GM18519 (cell line): Measurements from ENCODE around the gene LTB4R2.
A peak's percentile ranks its signal among the peaks of the same experiment; 100 is the strongest.
"Not testable (repeated sequence)": the region's sequence is repeated elsewhere in the genome, so short reads cannot be mapped to it uniquely, and the experiment has no call there.

Experiments used
- ATAC-seq: cut with Tn5 transposase; IDR thresholded peaks from one replicate; pipeline ENCODE4 v1.9.1; 2021; ENCODE audit warnings: mild to moderate bottlenecking, moderate library complexity; ENCODE audit not compliant: unreplicated experiment, low FRiP score

The LTB4R2 gene

DNA sequence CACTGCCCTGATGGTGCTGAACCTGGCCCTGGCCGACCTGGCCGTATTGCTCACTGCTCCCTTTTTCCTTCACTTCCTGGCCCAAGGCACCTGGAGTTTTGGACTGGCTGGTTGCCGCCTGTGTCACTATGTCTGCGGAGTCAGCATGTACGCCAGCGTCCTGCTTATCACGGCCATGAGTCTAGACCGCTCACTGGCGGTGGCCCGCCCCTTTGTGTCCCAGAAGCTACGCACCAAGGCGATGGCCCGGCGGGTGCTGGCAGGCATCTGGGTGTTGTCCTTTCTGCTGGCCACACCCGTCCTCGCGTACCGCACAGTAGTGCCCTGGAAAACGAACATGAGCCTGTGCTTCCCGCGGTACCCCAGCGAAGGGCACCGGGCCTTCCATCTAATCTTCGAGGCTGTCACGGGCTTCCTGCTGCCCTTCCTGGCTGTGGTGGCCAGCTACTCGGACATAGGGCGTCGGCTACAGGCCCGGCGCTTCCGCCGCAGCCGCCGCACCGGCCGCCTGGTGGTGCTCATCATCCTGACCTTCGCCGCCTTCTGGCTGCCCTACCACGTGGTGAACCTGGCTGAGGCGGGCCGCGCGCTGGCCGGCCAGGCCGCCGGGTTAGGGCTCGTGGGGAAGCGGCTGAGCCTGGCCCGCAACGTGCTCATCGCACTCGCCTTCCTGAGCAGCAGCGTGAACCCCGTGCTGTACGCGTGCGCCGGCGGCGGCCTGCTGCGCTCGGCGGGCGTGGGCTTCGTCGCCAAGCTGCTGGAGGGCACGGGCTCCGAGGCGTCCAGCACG lies 6.1 kb downstream of the LTB4R2 start:
- ATAC-seq = no peak

DNA sequence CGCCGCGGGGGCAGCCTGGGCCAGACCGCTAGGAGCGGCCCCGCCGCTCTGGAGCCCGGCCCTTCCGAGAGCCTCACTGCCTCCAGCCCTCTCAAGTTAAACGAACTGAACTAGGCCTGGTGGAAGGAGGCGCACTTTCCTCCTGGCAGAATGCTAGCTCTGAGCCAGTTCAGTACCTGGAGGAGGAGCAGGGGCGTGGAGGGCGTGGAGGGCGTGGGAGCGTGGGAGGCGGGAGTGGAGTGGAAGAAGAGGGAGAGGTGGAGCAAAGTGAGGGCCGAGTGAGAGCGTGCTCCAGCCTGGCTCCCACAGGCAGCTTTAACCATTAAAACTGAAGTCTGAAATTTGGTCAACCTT lies 6.6 kb downstream of the LTB4R2 start:
- ATAC-seq = no peak

DNA sequence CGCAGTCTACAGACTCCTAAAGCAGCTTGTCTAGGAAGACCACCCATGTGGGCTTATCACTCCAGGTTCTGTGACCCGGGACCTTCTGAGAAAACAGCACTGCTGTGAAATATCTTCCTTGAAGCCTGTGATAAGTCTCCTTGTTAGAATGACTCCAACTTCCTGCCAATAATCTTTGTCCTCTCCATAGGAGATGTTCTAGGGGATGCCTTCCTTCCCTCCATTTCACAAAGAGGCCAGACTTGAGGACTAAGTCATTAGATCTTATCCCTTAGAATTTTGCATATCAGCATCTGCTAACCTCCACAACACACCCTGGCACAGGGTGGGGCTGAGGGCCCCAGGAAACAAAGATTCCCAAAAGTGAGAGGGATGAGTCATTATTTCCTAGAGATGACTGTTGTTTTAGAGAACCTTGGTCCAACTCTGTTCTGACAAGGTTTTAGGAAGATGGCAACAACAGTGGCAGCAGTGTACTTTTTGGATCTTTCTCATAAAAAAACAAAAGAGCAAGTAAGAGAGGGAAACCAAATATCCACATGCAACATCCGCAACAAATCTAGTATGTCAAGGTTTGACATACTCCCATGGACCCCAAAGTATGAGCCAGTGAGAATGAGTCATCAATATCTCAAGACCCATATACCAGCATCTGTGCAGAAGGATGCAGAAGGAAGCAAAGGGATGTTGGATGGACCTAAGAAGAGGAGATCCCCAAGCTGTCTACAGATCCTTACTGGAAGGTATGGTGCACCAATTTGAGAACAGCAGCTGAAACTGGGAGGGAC lies 7.4 kb downstream of the LTB4R2 start:
- ATAC-seq = no peak

DNA sequence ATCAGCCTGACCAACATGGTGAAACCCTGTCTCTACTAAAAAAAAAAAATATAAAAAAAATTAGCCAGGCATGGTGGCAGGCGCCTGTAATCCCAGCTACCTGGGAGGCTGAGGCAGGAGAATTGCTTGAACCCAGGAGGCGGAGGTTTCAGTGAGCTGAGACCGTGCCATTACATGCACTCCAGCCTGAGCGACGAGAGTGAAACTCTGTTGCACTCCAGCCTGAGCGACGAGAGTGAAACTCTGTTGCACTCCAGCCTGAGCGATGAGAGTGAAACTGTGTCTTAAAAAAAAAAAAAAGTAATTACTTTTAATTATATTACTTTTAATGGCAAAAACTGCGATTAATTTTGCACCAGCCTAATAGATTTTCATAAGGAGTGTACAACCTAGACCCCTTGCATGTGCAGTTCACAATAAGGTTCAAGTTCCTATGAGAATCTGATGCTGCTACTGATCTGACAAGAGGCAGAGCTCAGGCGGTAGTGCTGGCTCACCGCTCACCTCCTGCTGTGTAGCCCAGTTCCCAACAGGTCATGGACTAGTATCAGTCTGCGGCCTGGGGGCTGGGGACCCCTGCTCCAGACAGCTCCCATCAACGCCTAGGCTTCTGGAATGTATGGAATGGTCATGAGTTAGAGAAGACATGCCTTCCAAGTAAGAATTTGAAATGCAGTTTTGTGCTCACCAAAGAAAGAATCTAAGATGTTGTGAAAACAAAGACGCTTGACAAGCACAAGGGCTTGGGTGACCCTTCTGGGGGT lies 11.5 kb downstream of the LTB4R2 start:
- no peak for ATAC-seq

DNA sequence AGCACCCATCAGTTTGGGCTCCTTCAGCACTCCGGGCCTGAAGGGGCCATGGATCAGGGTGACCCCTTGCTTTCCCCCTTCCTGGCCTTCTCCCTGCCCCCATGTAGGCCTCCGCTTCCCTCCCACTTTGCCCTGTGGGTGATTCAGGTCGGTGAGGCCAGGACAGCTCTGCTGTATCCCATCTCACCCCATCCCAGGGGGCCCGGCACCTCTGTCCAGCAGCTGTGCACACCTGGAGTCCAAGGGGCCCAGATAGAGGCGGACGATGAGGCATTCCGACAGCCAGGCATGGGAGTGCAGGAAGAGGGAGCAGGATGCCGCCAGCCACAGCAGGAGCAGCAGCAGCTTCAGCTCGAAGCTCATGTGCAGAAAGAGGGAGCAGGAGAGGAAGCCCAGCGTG lies 12.7 kb downstream of the LTB4R2 start:
- no peak for ATAC-seq

DNA sequence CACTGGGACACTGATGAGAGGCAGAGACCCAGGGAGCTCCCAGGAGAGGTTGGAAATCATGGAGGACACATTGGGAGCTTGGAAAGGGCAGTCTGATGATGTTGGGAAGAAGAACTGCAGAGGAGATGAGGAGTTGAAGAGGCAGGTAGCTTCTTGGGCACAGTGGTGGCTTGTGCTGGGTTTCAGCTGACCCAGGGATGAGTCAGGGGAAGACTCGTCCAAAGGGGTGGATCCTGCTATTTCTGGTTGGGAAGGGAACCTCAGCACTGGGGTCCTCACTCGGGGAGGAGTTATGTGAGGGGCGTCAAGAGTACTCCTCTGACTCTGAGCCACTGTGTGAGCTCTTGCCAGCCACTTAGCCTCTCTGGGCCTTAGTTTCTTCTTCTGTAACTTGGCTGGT lies 13.4 kb downstream of the LTB4R2 start:
- no peak for ATAC-seq

DNA sequence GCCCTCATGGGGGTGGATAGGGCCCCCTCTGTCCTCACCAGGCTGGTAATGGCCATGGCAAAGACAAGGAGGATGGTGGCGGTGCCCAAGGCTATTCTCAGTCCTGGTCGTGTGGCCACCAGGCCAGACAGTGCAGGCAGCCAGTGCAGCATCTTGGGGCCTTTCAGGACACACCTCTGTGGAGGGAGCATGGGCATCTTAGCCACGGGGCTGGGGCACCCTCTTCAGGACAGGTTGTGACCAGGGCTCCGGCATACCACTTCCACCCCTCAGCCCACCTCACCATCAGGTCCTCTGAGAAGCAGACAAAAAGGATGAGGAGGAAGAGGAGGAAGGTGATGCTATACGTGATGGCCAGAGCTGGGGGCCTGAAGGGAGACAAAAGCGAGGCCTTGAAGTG lies 14.1 kb downstream of the LTB4R2 start:
- ATAC-seq = no peak

DNA sequence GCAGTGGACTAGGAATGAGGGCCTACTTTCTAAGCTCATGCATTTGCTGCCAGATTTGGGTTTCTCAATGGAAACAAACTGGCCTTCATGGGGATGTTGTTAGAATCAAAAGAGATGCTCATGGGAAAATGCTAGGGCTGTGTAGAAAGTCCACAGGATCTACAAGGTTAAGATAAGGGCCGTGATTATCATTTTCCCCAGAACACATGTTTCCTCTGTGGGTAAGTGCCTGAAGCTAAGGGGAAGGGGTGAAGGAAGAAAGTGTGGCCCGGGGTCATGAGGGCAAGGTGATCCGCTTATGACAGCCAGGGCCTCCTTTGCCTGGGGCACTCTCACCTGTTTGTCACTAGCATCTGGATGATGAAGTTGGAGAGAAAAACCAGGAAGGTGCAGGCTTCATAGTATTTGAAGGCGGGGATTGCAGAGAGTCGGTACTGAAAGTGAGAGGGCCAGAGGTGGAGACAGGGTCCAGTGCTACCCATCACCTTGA lies 15.1 kb downstream of the LTB4R2 start:
- no peak for ATAC-seq

DNA sequence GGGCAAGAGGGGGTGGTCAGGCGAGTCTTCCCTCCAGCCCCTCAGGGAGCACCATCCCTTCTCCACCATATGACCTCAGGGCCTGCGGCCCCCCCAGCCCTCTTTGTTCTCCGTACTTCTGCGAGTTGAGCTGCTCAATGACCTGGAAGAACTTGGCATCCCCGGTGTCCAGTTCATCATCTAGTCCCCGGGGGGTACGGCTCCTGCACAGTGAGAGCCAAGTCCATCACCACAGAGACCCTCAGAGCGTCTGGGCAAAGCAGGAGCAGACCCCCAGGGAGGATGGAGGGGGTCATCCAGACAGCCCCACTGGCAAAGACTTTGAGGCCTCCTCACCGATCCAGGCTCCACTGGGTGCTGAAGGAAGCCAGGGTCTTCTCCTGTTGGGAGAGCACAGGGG lies 16.0 kb downstream of the LTB4R2 start:
- ATAC-seq = no peak

DNA sequence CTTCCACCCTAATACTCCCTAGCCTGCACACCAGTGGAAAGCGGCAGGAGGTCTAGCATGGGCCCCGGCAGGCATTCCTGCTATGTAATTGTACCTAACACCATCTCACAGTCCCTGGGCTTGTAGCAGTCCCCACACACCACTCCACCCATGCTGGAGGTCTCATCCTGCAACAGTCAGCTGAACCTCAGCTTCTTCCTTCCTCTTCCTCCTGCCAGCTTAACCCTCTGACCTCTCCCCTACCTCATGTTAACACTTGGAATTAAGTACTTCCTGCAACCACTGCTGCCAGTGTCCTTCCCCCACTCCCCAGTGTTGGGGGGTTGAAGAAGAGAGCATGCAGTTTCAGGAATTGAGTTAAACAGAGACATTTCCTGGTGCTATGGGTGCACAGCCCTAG lies 17.4 kb downstream of the LTB4R2 start:
- no peak for ATAC-seq

DNA sequence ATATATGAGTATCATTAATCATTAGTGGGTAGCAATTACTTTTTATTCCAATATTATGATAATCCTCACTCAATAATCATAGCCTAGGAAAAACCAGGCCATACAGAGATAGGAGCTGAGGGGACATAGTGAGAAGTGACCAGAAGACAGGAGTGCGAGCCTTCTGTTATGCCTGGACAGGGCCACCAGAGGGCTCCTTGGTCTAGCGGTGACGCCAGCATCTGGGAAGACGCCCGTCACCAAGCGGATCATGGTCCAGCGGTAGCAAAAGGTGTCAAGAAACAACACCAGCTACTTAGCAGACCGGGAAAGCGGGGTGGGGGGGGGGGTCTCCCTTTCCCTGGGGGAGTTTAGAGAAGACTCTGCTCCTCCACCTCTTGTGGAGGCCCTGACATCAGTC lies 18.0 kb downstream of the LTB4R2 start:
- ATAC-seq = not testable (repeated sequence)

DNA sequence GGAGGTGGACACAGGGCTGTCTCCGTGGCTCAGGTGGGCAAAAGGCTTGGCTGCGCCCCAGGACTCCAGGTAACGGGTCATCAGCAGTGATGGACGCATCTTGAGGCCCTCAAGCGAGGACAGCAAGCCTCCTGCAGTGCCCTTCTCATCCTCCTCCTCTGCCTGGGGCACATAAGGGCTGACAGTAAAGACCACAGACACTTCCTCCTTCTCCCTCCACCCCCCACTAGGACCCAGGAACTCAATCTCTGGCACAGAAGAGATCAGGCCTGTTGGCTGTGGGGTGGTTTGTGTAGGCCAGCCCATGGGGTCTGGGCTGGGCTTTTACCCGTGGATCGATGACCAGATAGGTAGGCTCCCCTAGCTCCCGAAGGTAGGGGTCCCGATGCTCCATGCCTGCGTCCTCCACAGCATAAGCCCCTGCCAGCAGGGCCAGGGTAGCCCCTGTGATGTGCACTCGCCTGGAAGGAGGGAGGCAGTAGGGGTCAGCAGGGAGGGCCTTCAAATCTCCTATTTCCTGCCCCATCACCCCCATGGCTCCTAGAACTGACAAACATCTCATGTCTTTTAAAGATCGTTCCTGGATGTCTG lies 19.2 kb downstream of the LTB4R2 start:
- no peak for ATAC-seq

DNA sequence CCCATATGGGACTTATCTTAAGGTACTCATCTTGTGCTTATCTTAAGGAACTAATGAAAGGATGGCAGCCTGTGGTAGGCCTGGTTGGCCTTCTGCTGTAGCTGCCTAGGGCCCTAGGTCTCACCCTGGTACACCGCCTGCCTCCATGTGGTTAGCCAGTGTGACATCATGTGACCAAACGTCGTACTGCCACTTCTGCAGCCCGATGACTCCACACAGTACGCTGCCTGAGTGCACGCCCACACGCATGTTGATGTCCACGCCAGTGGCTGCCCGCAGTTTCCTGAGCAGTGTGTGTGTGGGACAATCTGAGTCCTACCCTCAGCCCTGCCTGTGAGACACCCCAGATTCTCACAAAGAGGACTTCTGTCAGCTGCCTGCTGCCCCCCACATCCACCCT lies 19.8 kb downstream of the LTB4R2 start:
- no peak for ATAC-seq

DNA sequence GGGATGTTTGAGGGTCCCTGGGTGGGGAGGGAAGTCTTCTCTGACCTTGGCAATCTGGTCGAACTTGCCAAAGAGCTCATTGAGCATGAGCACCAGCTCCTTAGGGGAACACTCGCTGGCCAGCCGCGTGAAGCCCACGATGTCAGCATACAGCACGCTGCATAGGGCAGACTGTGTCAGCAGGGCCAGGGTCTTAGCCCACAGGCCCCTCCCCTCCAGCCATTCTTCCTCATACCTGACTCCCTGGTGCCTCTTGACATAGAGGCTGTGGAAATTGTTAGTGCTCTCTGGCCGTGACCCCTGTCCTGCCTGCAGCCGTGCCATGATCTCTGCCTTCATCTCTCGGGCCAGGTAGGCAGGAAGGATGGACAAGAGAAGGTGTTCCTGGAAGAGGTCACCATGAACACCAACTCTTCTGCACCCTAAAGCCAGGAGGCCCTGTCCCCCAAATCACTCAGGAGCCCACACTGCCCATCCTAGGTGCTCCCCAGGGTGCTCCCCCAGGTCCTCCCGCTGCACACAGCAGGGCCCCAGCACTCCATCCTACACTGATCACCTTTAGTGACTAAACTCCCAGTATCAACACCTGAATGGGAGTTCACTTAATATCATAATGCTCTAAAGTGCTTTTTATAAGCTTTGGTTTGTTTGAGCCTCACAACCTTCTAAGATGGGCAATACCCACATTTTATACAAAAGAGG lies 21.2 kb downstream of the LTB4R2 start:
- ATAC-seq = no peak

DNA sequence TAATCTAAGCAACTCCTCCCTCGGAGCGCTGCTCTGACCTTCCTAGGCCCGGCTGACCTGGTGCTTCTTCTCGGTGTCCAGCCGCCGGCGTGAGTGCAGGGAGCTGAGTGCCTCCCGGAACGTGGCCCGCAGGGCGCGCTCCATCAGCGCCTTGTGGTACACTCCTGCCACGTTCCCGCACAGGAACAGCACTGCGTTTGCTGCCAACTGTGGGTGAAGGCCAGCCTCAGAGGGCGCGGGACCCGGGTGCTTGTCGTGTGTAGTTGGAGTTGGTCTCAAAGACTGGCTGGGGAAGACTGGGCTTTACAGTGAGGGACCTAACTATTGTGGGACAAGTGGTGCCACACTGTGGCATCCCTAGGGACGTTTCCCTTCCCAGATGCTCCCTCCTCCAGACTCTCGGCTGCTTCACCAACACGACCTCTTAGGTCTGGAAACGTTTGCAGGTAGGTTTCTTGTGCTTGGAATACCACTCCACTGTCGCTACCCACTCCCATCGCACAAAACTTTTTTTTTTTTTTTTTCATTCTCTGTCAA lies 21.9 kb downstream of the LTB4R2 start:
- no peak for ATAC-seq

DNA sequence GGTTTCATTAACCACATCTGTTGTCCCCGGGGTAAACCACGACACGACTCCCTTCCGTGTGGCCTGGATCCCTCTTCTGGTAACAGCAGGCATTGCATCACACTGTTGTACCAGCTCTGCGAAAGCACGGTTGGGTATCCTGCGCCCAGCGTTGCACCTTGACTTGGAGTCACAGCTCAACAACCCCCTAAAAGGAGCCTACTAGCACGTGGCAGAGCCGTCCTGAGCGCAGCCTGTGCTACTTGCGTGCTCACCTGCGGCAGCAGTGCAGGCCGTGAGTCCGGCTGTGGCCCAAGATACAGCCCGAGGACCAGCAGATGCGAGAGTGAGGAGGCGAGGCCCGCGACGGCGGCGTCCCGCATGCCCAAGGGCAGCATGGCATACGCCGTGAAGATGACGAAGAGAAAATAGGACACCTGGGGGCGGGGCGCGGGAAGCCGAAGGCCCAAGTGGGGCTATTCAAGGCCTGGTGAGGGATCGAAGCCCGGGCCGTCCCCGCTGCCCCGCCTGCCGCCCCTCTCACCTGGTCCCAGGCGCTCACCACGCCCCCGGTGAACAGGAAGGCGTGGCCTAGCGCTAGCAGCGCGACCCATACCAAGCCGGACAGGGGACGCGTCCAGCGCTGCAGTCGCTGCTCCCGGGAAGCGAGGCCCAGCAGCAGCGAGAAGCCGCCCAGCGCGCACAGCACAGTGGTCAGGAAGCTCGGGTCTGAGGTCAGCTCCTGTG lies 22.5 kb downstream of the LTB4R2 start:
- peak; percentile 65 for ATAC-seq

DNA sequence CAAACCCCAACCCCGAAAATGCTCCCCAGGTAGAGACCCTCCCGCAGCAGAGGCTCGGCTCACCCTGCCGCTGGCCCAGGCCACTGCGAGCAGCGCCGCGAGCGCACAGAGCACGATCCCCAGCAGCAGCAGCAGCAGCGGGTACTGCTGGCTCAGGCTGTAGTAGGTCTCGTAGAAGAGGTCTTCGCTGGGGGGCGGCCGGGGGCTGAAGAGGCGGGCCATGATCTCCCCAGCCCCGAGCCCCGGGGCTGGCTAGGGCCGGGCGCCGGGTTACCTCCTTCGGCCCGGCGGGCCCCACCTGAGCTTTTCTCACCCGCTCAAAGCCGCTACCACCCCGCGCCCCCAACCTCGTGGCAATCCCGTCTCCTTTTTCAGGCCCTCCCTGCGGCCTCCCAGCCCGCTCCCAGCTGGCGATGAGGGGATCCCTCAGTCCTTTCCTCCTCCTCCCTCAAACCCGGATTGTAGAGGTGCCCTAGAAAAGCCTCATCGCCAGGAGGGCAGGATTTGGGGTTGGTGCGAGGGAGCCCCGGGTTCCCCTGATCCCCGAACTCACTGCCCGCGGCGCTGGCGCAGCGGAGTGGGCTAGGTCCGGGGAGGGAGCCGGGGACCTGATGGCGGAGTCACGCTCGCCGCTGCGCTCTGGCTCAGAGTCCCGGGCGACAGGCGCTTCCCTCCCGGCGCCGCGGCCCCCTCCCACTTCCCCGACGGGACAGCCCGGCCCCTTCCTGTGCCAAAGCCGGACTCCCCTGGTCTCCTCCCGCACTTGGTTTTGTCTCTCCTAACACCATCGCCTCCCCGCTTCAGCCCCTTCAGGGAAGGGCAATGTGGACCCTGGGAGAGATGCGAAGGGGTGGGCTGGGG lies 24.7 kb downstream of the LTB4R2 start, which contains the start of gene ADCY4:
ADCY4 (minus strand) TSS at position 641 of the 861 bp plus-strand sequence; CDS start at position 222, 419 bp downstream.
- ATAC-seq = no peak

DNA sequence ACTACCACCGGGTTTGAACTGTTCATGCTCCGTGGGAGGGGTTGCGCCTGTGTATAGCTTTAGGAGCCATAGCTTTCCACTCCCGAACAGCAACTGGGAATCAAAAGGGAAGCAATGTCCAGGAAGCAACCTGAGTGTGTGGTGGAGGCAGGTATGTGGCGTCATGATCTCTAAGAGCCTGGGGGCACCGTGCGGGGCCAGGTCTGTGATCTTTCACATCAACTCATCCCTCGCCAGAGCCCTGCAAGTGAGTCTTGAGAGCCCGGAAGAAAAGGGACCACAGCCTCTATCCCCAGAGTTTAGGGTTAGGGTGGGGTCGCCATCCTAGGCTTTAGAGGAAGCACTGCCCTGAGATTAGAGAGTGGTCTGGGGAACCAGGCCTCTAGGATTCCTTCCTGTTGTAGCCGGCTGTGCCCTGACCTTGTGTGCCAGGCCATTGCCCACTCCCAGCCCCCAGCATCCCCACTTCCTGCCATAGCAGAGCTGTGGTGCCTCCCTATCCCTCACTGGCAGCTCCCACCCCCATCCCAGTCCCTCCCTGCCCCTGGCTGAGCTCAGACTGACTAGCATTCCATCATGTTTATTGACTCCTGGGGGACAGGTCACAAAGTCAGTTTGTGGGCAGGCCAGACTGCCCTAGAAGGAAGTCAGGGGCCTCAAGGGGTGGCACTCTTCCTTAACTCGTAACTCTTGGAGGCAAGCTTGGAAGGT lies 25.7 kb downstream of the LTB4R2 start:
- ATAC-seq = no peak
